Heart right ventricle (tissue), 16 donors: ENCODE measurements around the gene NFU1. TPM values are rescaled to one million over a fixed set of nuclear protein-coding genes. Genes with fewer than 3 reads are reported as not detected.

ENCODE experiments used
- ATAC-seq, 8 donors: fragments of 200-7000 bp; cut with Tn5 transposase; one replicate each; pipeline ENCODE4 v1.9.1; 2020; ENCODE audit warnings: mild to moderate bottlenecking in 8 of 8, moderate library complexity in 8 of 8, moderate number of reproducible peaks in 1 of 8
- DNase-seq, 2 donors: peaks; one replicate each; pipeline ENCODE4 v3.0.0-alpha.2; 2020
- H3K27ac ChIP-seq, 10 donors: fragments of 200-600 bp; sonication (generic) in 2 of 10; one replicate each; pipeline versions ENCODE4 v1.5.0 to v1.8.0; 2020 to 2022; ENCODE audit warnings: mild to moderate bottlenecking in 3 of 10
- H3K27me3 ChIP-seq, 7 donors: fragments of 200-600 bp; one replicate each; pipeline ENCODE4 v1.8.0; 2021 to 2022; ENCODE audit warnings: mild to moderate bottlenecking in 2 of 7
- H3K36me3 ChIP-seq, 9 donors: fragments of 200-600 bp; sonication (generic) in 1 of 9; one replicate each; pipeline versions ENCODE4 v1.5.0 to v1.8.0; 2020 to 2022; ENCODE audit warnings: mild to moderate bottlenecking in 2 of 9
- H3K4me1 ChIP-seq, 9 donors: fragments of 200-600 bp; sonication (generic) in 1 of 9; one replicate each; pipeline versions ENCODE4 v1.5.0 to v1.8.0; 2020 to 2022; ENCODE audit warnings: mild to moderate bottlenecking in 4 of 9
- H3K4me3 ChIP-seq, 10 donors: fragments of 200-600 bp; sonication (generic) in 2 of 10; one replicate each; pipeline versions ENCODE4 v1.5.0 to v1.8.0; 2020 to 2022; ENCODE audit warnings: mild to moderate bottlenecking in 7 of 10, moderate library complexity in 2 of 10
- H3K9me3 ChIP-seq, 11 donors: fragments of 200-600 bp in 10 of 11; sonication (generic) in 2 of 11; one replicate each; pipeline versions ENCODE4 v1.5.0 to v1.8.0; 2013 to 2022; ENCODE audit warnings: mild to moderate bottlenecking in 2 of 11, control low read depth in 1 of 11, moderate library complexity in 1 of 11
- WGBS, 2 donors: extraction: QIAGEN DNeasy Blood & Tissue Kit; methylation state at CpG; one replicate each; pipeline ENCODE4 v1.1.7; 2013; ENCODE audit warnings: inconsistent platforms in 1 of 2; 5-methylcytosine and 5-hydroxymethylcytosine counted together
- intact Hi-C, 10 donors: fragments of 100-400 bp; cut with DNase I; formaldehyde crosslinking; loops; one replicate each; pipeline versions ENCODE4 v1.11.1 to v1.14.2; 2022
- polyA plus RNA-seq, 2 donors: library from polyadenylated mRNA; stranded (reverse); fragments of 200-250 nt; gene quantifications; one replicate each; pipeline ENCODE4 v1.2.3, GENCODE V29; 2013
- total RNA-seq, 10 donors: library from RNA; stranded (reverse); fragmentation: NEBNext Ultra II Directional in 3 of 10; extraction: Animal tissue kit (Norgen Biotek cat#: 25700) in 3 of 10; gene quantifications; one replicate each; pipeline versions ENCODE4 v1.2.1 to v1.2.4, GENCODE V29; 2021 to 2023
- TF ChIP-seq, protein P1 (sequence below), 9 donors: fragments of 200-600 bp; sonication (generic) in 2 of 9; IDR thresholded peaks; one replicate each; pipeline versions ENCODE4 v1.5.0 to v1.8.0; 2021 to 2022; ENCODE audit warnings: antibody characterized with exemption in 9 of 9, mild to moderate bottlenecking in 5 of 9, moderate library complexity in 1 of 9
- donor health status: Arrhythmogenic right ventricular cardiomyopathy.
- donor health status: ischemic (EF 13 %, LVEDD 7.1; RV severe dilation, severe dysfunction).
- donor health status: healthy with polysubstance abuse.
- donor health status: DM: no; HTN: yes; CAD: no.
- donor health status: DM: no; HTN: no; CAD: no.
- donor health status: ischemic (EF 25% LVEDD 6.9; RV normal size, moderate dysfunction).
- donor health status: ischemic (EF 25% LVEDD 5.7; RV mildly dilated, moderate dysfunction).
- donor health status: healthy.
- donor health status: DM: yes; HTN: yes; CAD: no.
- donor health status: Ischemic cardiomyopathy.
- donor health status: ischemic (EF 35%, LVEDD 5.7; RV mildly dilated, moderate dysfunction).
- donor health status: nonischemic (EF 11% LVEDD 7.7; RV severe dilation, severe dysfunction).
- donor health status: DM: yes; HTN: yes; CAD: no.
- donor health status: PGD.
- donor health status: ischemic (EF 29% LVEDD 5.4; RV normal size, mild dysfunction).
- donor health status: nonischemic (EF 23%, LVEDD 6.1; RV moderate dilation, normal function).

NFU1 gene
- total and polyA plus RNA-seq, 12 donors: 72.0 to 148 (median 120) TPM

DNA sequence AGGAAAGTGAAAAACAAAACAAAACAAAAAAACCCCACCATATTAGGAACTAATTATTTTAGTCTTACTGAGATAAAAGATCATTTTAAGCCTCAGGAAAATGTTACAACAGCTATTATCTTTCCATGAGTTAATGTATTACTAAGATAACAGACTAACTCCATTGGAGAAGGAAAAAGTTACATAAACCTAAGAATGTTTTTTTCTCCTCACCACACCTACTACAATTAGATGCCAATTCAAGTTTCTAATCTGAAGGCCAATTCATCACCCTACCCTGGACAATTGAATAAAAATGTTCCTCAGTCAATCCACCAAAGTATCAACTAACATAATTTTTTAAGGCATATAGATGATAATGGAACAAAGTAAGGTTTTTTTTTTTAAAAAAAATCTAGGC is 40.0 kb downstream of the NFU1 start:
- Histone ChIP-seq H3K4me1 (peaks cover 0 to 22% (median 8%) of the 10 kb centered on the region in 9 donors), H3K27me3 (no peaks in the 10 kb centered on the region), H3K9me3 (no peaks in the 10 kb centered on the region), H3K36me3 (peaks cover 0 to 93% (median 51%) of the 10 kb centered on the region in 9 donors), H3K27ac (peak overlapping the region in 2 of 10 donors; percentile 70 to 75), H3K4me3 (no peak overlapping the region)
- DNase-seq: no peak
- intact Hi-C loops: no loop called here
- no peak for ATAC-seq
- TF ChIP-seq, protein P1, sequence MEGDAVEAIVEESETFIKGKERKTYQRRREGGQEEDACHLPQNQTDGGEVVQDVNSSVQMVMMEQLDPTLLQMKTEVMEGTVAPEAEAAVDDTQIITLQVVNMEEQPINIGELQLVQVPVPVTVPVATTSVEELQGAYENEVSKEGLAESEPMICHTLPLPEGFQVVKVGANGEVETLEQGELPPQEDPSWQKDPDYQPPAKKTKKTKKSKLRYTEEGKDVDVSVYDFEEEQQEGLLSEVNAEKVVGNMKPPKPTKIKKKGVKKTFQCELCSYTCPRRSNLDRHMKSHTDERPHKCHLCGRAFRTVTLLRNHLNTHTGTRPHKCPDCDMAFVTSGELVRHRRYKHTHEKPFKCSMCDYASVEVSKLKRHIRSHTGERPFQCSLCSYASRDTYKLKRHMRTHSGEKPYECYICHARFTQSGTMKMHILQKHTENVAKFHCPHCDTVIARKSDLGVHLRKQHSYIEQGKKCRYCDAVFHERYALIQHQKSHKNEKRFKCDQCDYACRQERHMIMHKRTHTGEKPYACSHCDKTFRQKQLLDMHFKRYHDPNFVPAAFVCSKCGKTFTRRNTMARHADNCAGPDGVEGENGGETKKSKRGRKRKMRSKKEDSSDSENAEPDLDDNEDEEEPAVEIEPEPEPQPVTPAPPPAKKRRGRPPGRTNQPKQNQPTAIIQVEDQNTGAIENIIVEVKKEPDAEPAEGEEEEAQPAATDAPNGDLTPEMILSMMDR (IDR thresholded peaks at IDR 0.05): no peak

DNA sequence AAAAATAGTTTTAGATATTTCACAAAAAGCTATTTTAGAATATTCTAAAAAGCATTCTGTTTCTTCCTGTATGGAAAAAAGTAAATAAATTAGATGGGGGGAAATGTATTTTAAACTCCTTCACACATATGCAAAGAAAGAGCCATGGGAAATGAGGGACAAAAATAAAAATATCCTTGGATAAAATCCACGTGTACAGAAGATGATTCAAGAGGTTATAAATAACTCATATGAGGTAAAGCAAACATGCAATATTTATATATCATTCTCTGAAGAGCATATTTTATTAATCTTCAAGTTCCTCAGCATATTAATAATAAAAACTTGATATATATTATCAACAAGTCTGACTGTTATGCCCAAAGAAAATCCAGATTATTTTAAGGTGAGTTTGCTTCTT is 41.4 kb downstream of the NFU1 start:
- H3K27me3 ChIP-seq: no peaks in the 10 kb centered on the region
- H3K9me3 ChIP-seq: no peaks in the 10 kb centered on the region
- peak overlapping the region in 9 of 10 donors; percentile 7 to 78 (median 67) for H3K27ac ChIP-seq
- ATAC-seq: peak in 5 of 8 donors; percentile 60 to 74 (median 69)
- DNase-seq: no peak
- intact Hi-C loops: no loop called here
- H3K4me3 ChIP-seq: no peak overlapping the region
- peaks cover 0 to 80% (median 40%) of the 10 kb centered on the region in 9 donors for H3K36me3 ChIP-seq
- 9 to 10% methylated on average over 1 of the region's 1 CpG for WGBS, 2 donors
- TF ChIP-seq, protein P1 (IDR thresholded peaks at IDR 0.05): no peak
- H3K4me1 ChIP-seq: peaks cover 0 to 22% (median 8%) of the 10 kb centered on the region in 9 donors

DNA sequence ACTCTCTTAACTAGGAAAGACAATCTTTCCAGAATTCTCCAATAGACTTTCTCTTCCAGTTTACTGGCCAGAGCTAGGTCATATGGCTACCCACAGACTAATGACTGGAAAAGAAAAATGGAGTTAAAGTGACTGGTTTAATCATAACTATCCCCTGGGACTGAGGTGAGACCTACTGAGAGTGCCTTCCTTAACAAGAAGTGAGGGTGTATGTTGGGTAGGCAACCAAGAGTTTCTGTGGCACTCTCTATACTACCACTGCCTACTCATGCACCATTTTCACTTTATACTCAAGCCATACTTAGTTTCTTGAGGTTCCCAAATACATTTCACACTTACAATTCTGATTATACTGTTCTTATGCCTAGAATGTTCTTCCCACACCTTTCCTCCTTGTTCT is 43.3 kb downstream of the NFU1 start:
- no peak for ATAC-seq
- no peaks in the 10 kb centered on the region for H3K9me3 ChIP-seq
- no peak for DNase-seq
- intact Hi-C loops: no loop called here
- no peak overlapping the region for H3K4me3 ChIP-seq
- H3K27ac ChIP-seq: peak overlapping the region in 1 of 10 donors; percentile 2
- peaks cover 0 to 61% (median 23%) of the 10 kb centered on the region in 9 donors for H3K36me3 ChIP-seq
- TF ChIP-seq, protein P1 (IDR thresholded peaks at IDR 0.05): no peak
- no peaks in the 10 kb centered on the region for H3K27me3 ChIP-seq
- peaks cover 0 to 28% (median 14%) of the 10 kb centered on the region in 9 donors for H3K4me1 ChIP-seq

DNA sequence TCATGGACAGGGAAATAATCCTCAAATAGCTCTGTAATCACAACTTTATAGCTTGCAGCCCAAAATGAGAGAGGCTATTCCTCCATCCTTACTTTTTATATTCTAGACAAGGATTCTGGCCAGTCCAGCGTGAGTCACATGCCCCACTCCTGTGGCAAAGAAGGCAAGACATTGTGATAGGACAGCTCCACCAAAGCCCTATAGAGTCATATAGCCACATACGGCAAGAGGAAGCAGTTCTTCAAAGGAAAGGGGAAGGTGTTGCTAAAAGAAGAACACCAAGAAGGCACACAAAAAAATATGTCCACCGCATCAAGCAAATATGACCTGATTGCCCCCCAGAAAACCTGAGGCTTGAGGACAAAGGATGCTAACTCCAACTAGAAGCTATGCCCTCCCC is 46.8 kb downstream of the NFU1 start:
- intact Hi-C loops: no loop called here
- no peak for ATAC-seq
- no peak overlapping the region for H3K4me3 ChIP-seq
- TF ChIP-seq, protein P1 (IDR thresholded peaks at IDR 0.05): no peak
- H3K27ac ChIP-seq: no peak overlapping the region
- peaks cover 0 to 31% (median 17%) of the 10 kb centered on the region in 9 donors for H3K4me1 ChIP-seq
- no peak for DNase-seq
- peaks cover 0 to 26% (median 11%) of the 10 kb centered on the region in 9 donors for H3K36me3 ChIP-seq
- 82% methylated on average over 3 of the region's 3 CpGs for WGBS, 2 donors
- H3K27me3 ChIP-seq: no peaks in the 10 kb centered on the region
- no peaks in the 10 kb centered on the region for H3K9me3 ChIP-seq
